Measurements from ENCODE around the gene C10orf53.

DNA sequence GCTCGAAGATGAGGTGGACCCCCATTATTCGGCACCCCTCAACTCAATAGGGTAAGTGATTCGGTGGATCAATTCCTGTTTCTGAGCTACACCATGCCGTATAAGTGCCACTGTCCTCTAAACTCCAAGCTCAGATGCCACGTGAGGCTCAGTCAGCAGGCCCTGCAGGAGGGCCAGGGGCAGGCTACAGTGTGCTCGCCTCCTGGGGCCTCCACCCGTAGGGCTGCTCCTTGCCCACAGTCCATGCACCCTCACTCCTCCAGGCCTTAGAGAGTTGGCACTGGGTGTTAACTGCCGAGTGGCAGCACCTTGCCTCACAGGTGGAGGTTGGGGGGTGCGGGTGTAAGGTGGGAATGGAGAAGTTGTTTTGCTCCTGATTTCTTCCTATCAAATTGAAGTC is 12.1 kb downstream of the C10orf53 start:
- TF ChIP-seq, protein P1, sequence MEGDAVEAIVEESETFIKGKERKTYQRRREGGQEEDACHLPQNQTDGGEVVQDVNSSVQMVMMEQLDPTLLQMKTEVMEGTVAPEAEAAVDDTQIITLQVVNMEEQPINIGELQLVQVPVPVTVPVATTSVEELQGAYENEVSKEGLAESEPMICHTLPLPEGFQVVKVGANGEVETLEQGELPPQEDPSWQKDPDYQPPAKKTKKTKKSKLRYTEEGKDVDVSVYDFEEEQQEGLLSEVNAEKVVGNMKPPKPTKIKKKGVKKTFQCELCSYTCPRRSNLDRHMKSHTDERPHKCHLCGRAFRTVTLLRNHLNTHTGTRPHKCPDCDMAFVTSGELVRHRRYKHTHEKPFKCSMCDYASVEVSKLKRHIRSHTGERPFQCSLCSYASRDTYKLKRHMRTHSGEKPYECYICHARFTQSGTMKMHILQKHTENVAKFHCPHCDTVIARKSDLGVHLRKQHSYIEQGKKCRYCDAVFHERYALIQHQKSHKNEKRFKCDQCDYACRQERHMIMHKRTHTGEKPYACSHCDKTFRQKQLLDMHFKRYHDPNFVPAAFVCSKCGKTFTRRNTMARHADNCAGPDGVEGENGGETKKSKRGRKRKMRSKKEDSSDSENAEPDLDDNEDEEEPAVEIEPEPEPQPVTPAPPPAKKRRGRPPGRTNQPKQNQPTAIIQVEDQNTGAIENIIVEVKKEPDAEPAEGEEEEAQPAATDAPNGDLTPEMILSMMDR (IDR thresholded peaks at IDR 0.05; ENCODE audit: borderline replicate concordance, extremely low read depth, low read length, poor library complexity, severe bottlenecking), result no peak
- no peak for TF ChIP-seq EZH2 (IDR thresholded peaks at IDR 0.05; ENCODE audit: borderline replicate concordance, low read depth, low read length, severe bottlenecking)

Data from DND-41 (cell line).